Inflammatory macrophage (primary cell): Measurements from ENCODE around the gene ERCC8.

ENCODE experiments used
- DNase-seq, 2 donors: peaks; one replicate each; pipeline ENCODE4 v3.0.0-alpha.2; 2020 to 2022

The ERCC8 gene

DNA sequence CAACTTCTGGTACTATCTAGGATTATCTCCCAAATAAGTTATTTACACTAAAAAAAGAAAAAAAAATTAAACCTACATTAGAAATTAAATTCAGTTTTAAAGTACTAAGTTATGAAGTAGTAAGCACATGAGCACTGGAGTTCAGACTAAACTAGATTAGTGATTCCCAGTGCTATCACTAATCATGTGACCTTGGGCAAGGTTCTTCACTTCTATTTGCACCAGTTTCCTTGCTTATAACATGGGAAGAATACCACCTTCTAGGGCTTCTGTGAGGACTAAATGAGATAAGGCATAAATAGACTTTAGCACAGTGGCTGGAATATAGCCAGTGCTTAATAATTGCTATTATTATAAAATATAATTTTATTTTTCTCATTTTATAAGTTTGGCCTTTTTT is 111.3 kb downstream of the ERCC8 start:
- no peak for DNase-seq

DNA sequence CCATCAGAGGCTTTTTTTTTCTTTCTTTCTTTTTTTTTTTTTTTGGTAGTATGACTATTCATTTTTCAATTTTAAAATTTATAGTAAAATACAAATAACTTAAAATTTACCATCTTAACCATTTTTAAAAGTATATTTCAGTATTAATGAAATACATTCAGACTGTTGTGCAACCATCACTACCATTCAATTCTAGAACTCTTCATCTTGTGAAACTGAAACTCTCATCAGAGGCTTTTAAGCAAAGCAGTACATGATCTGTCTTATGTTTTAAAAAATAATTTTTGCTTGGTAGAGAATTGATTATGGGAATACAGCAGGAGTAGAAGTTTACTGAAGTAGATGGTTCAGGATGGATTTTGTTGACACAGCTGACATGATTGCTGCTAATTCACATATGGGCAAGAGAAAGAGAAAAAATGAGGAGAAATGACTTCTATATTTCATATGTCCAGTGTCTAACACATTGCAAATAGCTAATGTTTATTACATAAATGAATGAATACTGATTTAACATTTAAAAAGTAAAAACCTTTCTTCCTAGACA is 114.2 kb downstream of the ERCC8 start:
- DNase-seq: no peak

DNA sequence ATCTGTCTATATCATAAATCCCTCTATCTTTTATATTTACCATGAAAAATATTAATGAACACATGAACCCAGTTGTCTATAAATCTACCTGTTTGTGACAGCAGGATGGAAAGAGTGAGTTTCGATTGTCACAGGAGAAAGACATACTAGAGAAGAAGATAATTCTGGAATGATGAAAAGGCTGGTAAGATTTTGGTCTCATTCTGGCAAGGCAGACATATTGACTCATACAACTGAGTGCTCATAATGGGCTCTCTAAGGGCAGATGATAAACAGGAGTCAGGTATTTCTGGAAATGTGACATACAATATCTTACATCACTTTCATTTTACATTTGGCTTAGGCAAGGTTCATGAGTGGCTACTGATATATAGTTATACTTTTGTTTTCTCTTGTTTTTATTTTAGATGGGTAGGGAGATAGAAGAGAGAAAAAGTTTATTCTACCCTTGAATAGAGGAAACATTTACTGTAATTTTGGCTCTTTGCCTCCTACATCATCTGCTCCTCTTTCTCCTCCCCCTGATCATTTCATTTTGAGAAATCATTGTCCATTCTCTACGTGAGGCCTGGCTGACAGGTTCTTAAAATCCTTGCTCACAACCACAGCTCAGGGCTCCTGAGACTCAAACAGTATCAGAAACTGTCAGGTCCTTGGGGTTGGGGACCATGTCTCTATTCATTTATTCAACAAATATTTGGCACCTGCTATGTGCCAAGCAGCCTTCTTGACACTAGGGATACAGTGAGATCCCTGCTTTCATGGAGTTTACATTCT is 115.2 kb downstream of the ERCC8 start:
- no peak for DNase-seq

DNA sequence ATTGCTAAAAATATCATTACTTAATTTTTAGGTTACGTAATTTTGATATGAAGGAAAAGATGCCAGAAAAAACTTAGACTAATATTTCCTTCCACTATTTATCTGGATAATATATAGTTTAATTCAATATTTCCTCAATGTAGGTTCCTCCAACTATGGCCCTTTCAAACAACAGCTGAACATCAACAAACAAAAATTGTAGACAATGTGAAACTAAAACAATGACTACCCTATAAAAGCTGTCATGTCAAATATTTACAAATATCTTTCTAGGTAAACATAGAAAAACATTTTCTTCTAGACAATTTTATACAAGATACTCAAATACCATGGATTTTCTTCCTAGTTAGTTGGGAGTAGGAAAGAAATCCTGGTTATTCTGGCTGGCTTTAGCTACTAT is 117.7 kb downstream of the ERCC8 start:
- DNase-seq: no peak

DNA sequence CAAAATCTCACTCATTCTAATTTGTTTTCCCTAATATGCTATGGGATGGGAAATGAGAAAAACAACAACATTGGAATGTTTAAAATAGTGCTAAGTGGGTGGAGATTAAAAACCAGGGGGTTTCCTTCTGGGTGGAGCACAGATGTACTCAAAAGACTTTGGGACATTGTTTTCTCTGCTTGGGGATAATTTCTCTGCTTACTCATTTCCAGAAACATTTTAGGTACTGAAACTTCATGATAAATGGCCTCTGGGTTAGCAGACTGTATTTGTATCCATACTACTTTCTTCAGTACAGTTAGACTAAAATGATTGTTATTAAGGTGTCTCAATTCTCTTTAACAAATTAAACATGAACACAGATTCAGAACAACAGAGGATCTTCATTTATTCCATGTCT is 118.2 kb downstream of the ERCC8 start:
- DNase-seq: no peak
